ENCODE measurements around the gene SBF2.

SBF2 gene

DNA sequence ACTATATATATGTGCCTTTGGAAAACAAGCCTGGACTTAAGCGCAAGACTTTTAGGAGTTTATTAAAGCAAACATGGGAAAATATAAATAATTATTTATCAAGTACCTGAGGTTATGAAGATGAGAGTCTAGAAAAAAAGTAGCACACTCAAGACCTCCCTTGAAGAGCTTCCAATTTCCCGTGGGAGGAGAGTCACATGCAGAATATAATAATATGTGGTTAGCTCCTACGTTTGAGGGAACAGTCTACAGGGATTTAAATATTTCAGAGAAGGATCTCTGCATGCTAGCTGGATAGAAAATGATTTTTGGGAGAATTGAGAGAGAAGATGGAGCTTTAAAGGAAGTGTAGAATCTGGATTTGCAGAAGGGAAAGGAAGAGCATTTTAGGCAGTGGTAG, 446.4 kb downstream of the SBF2 start:
- Histone ChIP-seq H3K27ac (ENCODE audit: low read length) (no peak overlapping the region), H3K79me2 (ENCODE audit: low read length) (no peaks in the 10 kb centered on the region), H2AFZ (ENCODE audit: low read length) (no peak overlapping the region), H3K27me3 (replicated peaks; ENCODE audit: insufficient read depth, low read length) (no peaks in the 10 kb centered on the region), H3K9ac (ENCODE audit: low read length) (no peak overlapping the region), H3K9me2 (replicated peaks; ENCODE audit: insufficient read depth, low read length) (no peaks in the 10 kb centered on the region), H4K20me1 (ENCODE audit: insufficient read depth, low read length) (no peaks in the 10 kb centered on the region), H3K9me3 (replicated peaks; ENCODE audit: insufficient read depth, low read length) (no peaks in the 10 kb centered on the region), H3K4me3 (ENCODE audit: low read length) (no peak overlapping the region), H3F3A (ENCODE audit: insufficient read depth, low read length) (no peaks in the 10 kb centered on the region), H3K36me3 (replicated peaks; ENCODE audit: insufficient read depth, low read length) (no peaks in the 10 kb centered on the region), H3K4me1 (ENCODE audit: low read length) (no peaks in the 10 kb centered on the region), H3K4me2 (ENCODE audit: low read depth, low read length) (no peak overlapping the region)
- no peak for DNase-seq
- no peak for TF ChIP-seq EZH2 (optimal IDR thresholded peaks at IDR 0.05; ENCODE audit: low read depth, low read length)
- TF ChIP-seq EZH2phosphoT487 (IDR thresholded peaks at IDR 0.05; ENCODE audit: low read length), result no peak
- TF ChIP-seq, protein P1, sequence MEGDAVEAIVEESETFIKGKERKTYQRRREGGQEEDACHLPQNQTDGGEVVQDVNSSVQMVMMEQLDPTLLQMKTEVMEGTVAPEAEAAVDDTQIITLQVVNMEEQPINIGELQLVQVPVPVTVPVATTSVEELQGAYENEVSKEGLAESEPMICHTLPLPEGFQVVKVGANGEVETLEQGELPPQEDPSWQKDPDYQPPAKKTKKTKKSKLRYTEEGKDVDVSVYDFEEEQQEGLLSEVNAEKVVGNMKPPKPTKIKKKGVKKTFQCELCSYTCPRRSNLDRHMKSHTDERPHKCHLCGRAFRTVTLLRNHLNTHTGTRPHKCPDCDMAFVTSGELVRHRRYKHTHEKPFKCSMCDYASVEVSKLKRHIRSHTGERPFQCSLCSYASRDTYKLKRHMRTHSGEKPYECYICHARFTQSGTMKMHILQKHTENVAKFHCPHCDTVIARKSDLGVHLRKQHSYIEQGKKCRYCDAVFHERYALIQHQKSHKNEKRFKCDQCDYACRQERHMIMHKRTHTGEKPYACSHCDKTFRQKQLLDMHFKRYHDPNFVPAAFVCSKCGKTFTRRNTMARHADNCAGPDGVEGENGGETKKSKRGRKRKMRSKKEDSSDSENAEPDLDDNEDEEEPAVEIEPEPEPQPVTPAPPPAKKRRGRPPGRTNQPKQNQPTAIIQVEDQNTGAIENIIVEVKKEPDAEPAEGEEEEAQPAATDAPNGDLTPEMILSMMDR (IDR thresholded peaks at IDR 0.05; ENCODE audit: low read length), result no peak

DNA sequence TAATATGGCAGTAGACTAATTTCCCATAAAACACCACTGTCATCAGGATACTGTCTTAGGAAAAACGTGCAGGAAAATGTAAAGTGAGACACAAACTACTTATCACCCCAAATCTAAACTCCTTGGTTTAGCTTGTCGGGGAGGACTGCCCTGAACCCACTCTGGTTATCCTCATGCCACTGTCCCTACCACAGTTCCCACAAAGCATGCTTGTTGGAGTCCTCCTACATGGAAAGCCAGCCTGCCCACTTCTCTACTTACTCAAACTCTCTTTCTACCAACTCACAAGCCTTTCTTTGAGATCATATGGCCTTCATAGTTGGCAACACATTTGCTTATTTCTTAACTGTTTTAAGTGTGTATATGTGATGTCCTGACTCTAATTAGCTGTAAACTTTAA, 451.1 kb downstream of the SBF2 start:
- Histone ChIP-seq H3K27me3 (replicated peaks; ENCODE audit: insufficient read depth, low read length) (no peaks in the 10 kb centered on the region), H3K36me3 (replicated peaks; ENCODE audit: insufficient read depth, low read length) (no peaks in the 10 kb centered on the region), H3K4me3 (ENCODE audit: low read length) (no peak overlapping the region), H3K9ac (ENCODE audit: low read length) (no peak overlapping the region), H3K4me2 (ENCODE audit: low read depth, low read length) (no peak overlapping the region), H3K4me1 (ENCODE audit: low read length) (no peaks in the 10 kb centered on the region), H3F3A (ENCODE audit: insufficient read depth, low read length) (no peaks in the 10 kb centered on the region), H3K27ac (ENCODE audit: low read length) (no peak overlapping the region), H3K79me2 (ENCODE audit: low read length) (no peaks in the 10 kb centered on the region), H4K20me1 (ENCODE audit: insufficient read depth, low read length) (no peaks in the 10 kb centered on the region), H3K9me2 (replicated peaks; ENCODE audit: insufficient read depth, low read length) (no peaks in the 10 kb centered on the region), H3K9me3 (replicated peaks; ENCODE audit: insufficient read depth, low read length) (no peaks in the 10 kb centered on the region), H2AFZ (ENCODE audit: low read length) (no peak overlapping the region)
- no peak for TF ChIP-seq EZH2phosphoT487 (IDR thresholded peaks at IDR 0.05; ENCODE audit: low read length)
- no peak for TF ChIP-seq EZH2 (optimal IDR thresholded peaks at IDR 0.05; ENCODE audit: low read depth, low read length)
- TF ChIP-seq, protein P1 (IDR thresholded peaks at IDR 0.05; ENCODE audit: low read length), result no peak
- no peak for DNase-seq

DNA sequence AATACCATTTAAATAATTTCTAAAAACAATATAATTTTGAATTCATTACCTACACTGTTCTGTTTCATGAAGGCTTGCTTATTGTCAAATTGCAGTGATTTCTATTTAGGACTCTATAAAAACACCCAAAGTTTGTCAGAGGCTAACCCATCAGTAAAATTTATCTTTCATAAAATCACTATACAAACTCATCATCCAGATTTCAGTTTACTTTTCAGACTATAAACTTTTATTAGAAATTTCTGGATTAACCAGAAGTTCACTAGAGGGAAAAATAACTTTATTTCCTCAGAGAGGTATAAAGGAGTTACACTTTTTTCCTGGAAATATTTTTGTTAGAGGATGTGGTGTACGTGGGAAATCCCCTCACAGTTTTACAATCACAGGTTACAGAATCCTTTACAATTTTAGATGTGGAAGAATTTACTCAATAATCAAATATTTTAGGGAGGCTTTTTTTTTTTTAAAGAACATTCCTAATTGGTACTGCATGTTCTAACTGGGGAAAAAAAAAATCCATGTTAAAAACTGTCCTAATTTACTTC, 453.5 kb downstream of the SBF2 start:
- no peaks in the 10 kb centered on the region for H4K20me1 ChIP-seq (ENCODE audit: insufficient read depth, low read length)
- no peak for TF ChIP-seq EZH2 (optimal IDR thresholded peaks at IDR 0.05; ENCODE audit: low read depth, low read length)
- no peak for TF ChIP-seq EZH2phosphoT487 (IDR thresholded peaks at IDR 0.05; ENCODE audit: low read length)
- TF ChIP-seq, protein P1 (IDR thresholded peaks at IDR 0.05; ENCODE audit: low read length), result no peak
- no peaks in the 10 kb centered on the region for H3K9me3 ChIP-seq (replicated peaks; ENCODE audit: insufficient read depth, low read length)
- no peak overlapping the region for H2AFZ ChIP-seq (ENCODE audit: low read length)
- H3K9ac ChIP-seq (ENCODE audit: low read length), result no peak overlapping the region
- H3K79me2 ChIP-seq (ENCODE audit: low read length), result no peaks in the 10 kb centered on the region
- H3K36me3 ChIP-seq (replicated peaks; ENCODE audit: insufficient read depth, low read length), result no peaks in the 10 kb centered on the region
- no peaks in the 10 kb centered on the region for H3K27me3 ChIP-seq (replicated peaks; ENCODE audit: insufficient read depth, low read length)
- DNase-seq, result no peak
- H3K9me2 ChIP-seq (replicated peaks; ENCODE audit: insufficient read depth, low read length), result no peaks in the 10 kb centered on the region
- no peak overlapping the region for H3K27ac ChIP-seq (ENCODE audit: low read length)
- H3F3A ChIP-seq (ENCODE audit: insufficient read depth, low read length), result no peaks in the 10 kb centered on the region
- H3K4me3 ChIP-seq (ENCODE audit: low read length), result no peak overlapping the region
- no peak overlapping the region for H3K4me2 ChIP-seq (ENCODE audit: low read depth, low read length)
- H3K4me1 ChIP-seq (ENCODE audit: low read length), result no peaks in the 10 kb centered on the region
